Spleen (tissue), 11 donors: ENCODE data around the gene CAMKK1. TPM values are rescaled to one million over a fixed set of nuclear protein-coding genes. Genes with fewer than 3 reads are reported as not detected.

Source experiments
- DNase-seq: peaks from one replicate; pipeline ENCODE4 v3.0.0-alpha.2; 2020
- H3K27ac ChIP-seq, 8 donors: fragments of 200-600 bp; sonication (generic) in 7 of 8; 1 replicate in 4 of 8; 2 replicates in 4 of 8; pipeline versions ENCODE4 v1.5.0 to v1.8.0; 2016 to 2021; ENCODE audit warnings: inconsistent platforms in 4 of 8, mild to moderate bottlenecking in 4 of 8, moderate library complexity in 1 of 8
- H3K27me3 ChIP-seq, 7 donors: fragments of 200-600 bp; sonication (generic) in 6 of 7; replicated peaks in 1 of 7; 1 replicate in 4 of 7; 2 replicates in 3 of 7; pipeline versions ENCODE4 v1.5.0 to v1.8.0; 2016 to 2021; ENCODE audit warnings: inconsistent platforms in 3 of 7, mild to moderate bottlenecking in 1 of 7
- H3K36me3 ChIP-seq, 6 donors: fragments of 200-600 bp; sonication (generic) in 5 of 6; 1 replicate in 4 of 6; 2 replicates in 2 of 6; pipeline versions ENCODE4 v1.5.0 to v1.8.0; 2016 to 2021; ENCODE audit warnings: inconsistent platforms in 2 of 6
- H3K4me1 ChIP-seq, 6 donors: fragments of 200-600 bp; sonication (generic) in 5 of 6; 1 replicate in 3 of 6; 2 replicates in 3 of 6; pipeline versions ENCODE4 v1.5.0 to v1.8.0; 2016 to 2021; ENCODE audit warnings: inconsistent platforms in 3 of 6
- H3K4me3 ChIP-seq, 8 donors: fragments of 200-600 bp; sonication (generic) in 7 of 8; 1 replicate in 4 of 8; 2 replicates in 4 of 8; pipeline versions ENCODE4 v1.5.0 to v1.8.0; 2016 to 2021; ENCODE audit warnings: inconsistent platforms in 4 of 8, mild to moderate bottlenecking in 4 of 8, moderate library complexity in 2 of 8
- H3K9me3 ChIP-seq, 8 donors: fragments of 200-600 bp; sonication (generic) in 7 of 8; 1 replicate in 4 of 8; 2 replicates in 4 of 8; pipeline versions ENCODE4 v1.5.0 to v1.8.0; 2016 to 2021; ENCODE audit warnings: inconsistent platforms in 4 of 8
- POLR2A ChIP-seq, 3 donors: fragments of 450-650 bp; IDR thresholded peaks; one replicate each; pipeline ENCODE4 v1.5.1; 2017; ENCODE audit warnings: antibody characterized with exemption in 3 of 3, mild to moderate bottlenecking in 1 of 3
- POLR2AphosphoS5 ChIP-seq, 3 donors: sonication (generic); formaldehyde crosslinking; IDR thresholded peaks; one replicate each; pipeline ENCODE4 v1.5.1; 2017; ENCODE audit warnings: antibody characterized with exemption in 3 of 3
- WGBS, 5 donors: extraction: QIAGEN DNeasy Blood & Tissue Kit in 3 of 5; methylation state at CpG; one replicate each; pipeline versions ENCODE4 v1.1.5 to v1.1.7; 2013 to 2018; 5-methylcytosine and 5-hydroxymethylcytosine counted together
- intact Hi-C: fragments of 100-400 bp; cut with DNase I; formaldehyde crosslinking; loops from one replicate; pipeline ENCODE4 v1.15.0; 2023; ENCODE audit warnings: low total_unique reads
- polyA plus RNA-seq, 3 donors: library from polyadenylated mRNA; stranded (reverse); fragments of 200-250 nt; gene quantifications; one replicate each; pipeline ENCODE4 v1.2.1, GENCODE V29; 2013
- total RNA-seq, 7 donors: library from RNA; depleted of rRNA in 3 of 7; stranded (reverse); fragments of >200 nt in 3 of 7; fragmentation: NEBNext Ultra II Directional in 4 of 7; extraction: Animal tissue kit (Norgen Biotek cat#: 25700) in 4 of 7; gene quantifications; one replicate each; pipeline versions ENCODE4 v1.1.0 to v1.2.1, GENCODE V29; 2016 to 2021
- TF ChIP-seq, protein P1 (sequence below), 11 experiments: fragments of 200-600 bp in 7 of 11; fragments of 450-650 bp in 4 of 11; sonication (generic) in 4 of 11; IDR thresholded peaks in 8 of 11; conservative IDR thresholded peaks in 3 of 11; 1 replicate in 7 of 11; 2 replicates in 4 of 11; pipeline versions ENCODE4 v1.4.0 to v1.8.0; 2016 to 2021; ENCODE audit warnings: antibody characterized with exemption in 11 of 11, inconsistent platforms in 4 of 11, mild to moderate bottlenecking in 1 of 11
- donor health status: healthy with polysubstance abuse.
- donor health status: DM: no; HTN: no; CAD: no; lungs with moderate emphysema.
- donor health status: DM: no; HTN: no; CAD: no.
- donor health status: Bipolar disorder and iron deficiency.
- donor health status: healthy.
- donor health status: DM: no; HTN: no; CAD: no.
- donor health status: DM: yes; HTN: yes; CAD: no.

CAMKK1 gene
- total and polyA plus RNA-seq, 10 donors, result 5.2 to 13.0 (median 9.0) TPM

DNA sequence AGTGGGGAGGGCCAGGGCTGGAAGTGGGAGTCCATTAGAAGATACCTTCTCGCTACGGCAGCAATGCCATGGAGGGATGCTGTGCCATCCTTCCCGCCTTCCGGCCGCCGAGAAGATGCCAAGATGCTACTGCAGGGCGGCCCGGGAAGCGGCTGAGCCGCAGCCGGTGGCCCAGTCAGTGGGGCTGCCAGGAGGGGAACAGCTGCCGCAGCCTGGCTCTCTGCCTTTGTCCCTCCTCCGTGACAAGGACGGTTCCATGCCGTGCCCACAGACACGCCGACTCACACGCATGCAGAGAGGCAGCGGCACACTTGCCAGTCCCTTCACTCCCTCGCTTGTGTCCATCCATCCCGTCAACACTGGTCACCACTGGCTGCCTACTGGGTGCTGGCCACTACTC is 26.6 kb downstream of the CAMKK1 start:
- TF ChIP-seq POLR2A (IDR thresholded peaks at IDR 0.05) (no peak), POLR2AphosphoS5 (IDR thresholded peaks at IDR 0.05) (no peak)
- TF ChIP-seq, protein P1, sequence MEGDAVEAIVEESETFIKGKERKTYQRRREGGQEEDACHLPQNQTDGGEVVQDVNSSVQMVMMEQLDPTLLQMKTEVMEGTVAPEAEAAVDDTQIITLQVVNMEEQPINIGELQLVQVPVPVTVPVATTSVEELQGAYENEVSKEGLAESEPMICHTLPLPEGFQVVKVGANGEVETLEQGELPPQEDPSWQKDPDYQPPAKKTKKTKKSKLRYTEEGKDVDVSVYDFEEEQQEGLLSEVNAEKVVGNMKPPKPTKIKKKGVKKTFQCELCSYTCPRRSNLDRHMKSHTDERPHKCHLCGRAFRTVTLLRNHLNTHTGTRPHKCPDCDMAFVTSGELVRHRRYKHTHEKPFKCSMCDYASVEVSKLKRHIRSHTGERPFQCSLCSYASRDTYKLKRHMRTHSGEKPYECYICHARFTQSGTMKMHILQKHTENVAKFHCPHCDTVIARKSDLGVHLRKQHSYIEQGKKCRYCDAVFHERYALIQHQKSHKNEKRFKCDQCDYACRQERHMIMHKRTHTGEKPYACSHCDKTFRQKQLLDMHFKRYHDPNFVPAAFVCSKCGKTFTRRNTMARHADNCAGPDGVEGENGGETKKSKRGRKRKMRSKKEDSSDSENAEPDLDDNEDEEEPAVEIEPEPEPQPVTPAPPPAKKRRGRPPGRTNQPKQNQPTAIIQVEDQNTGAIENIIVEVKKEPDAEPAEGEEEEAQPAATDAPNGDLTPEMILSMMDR (IDR thresholded peaks at IDR 0.05 in 8 of 11, conservative IDR thresholded peaks at IDR 0.05 in 3 of 11), result no peak
- no peak for DNase-seq
- H3K4me3 ChIP-seq, result no peak overlapping the region
- H3K36me3 ChIP-seq, result peaks cover 0 to 40% (median 3%) of the 10 kb centered on the region in 6 donors
- H3K27me3 ChIP-seq, result no peaks in the 10 kb centered on the region
- WGBS, 5 donors, result 87 to 98% (median 92%) methylated on average over 14 to 21 of the region's 21 CpGs
- H3K4me1 ChIP-seq, result peaks cover 0 to 18% (median 6%) of the 10 kb centered on the region in 6 donors
- no peaks in the 10 kb centered on the region for H3K9me3 ChIP-seq
- intact Hi-C loops, result loop anchor here (10.0 kb wide), 1 partner anchor 139 kb away; no protein-coding TSS in a partner anchor
- H3K27ac ChIP-seq, result no peak overlapping the region

DNA sequence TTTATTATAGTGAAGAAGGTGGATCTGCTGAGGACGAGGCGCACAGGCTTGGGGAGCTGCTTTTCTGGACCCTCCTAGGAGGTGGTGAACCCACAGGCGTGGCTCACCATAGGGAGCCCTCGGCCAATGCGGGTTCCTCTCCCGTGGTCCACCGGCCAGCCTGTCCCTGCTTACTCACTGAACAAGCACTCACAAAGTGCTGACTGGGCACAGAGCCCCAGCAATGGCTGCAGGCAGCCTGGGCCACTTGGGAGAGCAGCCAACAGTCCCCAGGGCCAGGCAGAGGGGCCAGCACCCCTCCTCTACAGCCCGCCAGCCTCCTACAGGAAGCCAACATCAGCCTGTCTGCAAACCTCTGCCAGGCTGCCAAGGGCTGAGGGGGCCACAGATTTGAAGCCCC is 27.7 kb downstream of the CAMKK1 start:
- TF ChIP-seq, protein P1 (IDR thresholded peaks at IDR 0.05 in 8 of 11, conservative IDR thresholded peaks at IDR 0.05 in 3 of 11), result no peak
- TF ChIP-seq POLR2A (IDR thresholded peaks at IDR 0.05) (no peak), POLR2AphosphoS5 (IDR thresholded peaks at IDR 0.05) (peak in 1 of 3 donors; percentile 14)
- H3K36me3 ChIP-seq, result peaks cover 0 to 45% (median 7%) of the 10 kb centered on the region in 6 donors
- intact Hi-C loops, result loop anchor here (10.0 kb wide), 1 partner anchor 140 kb away; no protein-coding TSS in a partner anchor
- peaks cover 0 to 10% (median 0%) of the 10 kb centered on the region in 6 donors for H3K4me1 ChIP-seq
- no peak for DNase-seq
- H3K4me3 ChIP-seq, result no peak overlapping the region
- H3K9me3 ChIP-seq, result no peaks in the 10 kb centered on the region
- no peak overlapping the region for H3K27ac ChIP-seq
- WGBS, 5 donors, result 67 to 89% (median 79%) methylated on average over 7 to 8 of the region's 8 CpGs; no CpG with 5 or more reads in 1 of the 5 donors
- no peaks in the 10 kb centered on the region for H3K27me3 ChIP-seq

DNA sequence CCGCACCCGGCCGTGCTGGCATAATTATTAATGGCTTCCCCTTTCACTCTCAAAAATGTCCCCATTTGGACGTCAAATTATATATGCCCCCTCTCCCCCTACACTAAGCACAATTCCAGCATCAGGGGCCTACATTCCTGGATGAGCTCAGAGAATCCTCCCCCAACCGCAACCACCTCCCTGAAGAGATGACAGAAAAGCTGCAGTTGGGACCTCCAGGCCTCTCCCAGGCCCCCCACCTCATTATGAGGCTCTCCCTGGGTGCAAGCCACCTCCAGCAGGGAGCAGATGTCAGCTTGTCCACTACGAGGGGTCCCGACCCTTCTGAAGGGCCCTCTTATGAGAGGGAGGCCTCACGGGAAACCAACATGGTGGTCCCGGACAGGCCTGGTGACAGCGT is 28.3 kb downstream of the CAMKK1 start:
- Histone ChIP-seq H3K4me1 (peaks cover 0 to 10% (median 0%) of the 10 kb centered on the region in 6 donors), H3K27ac (no peak overlapping the region), H3K36me3 (peaks cover 0 to 46% (median 7%) of the 10 kb centered on the region in 6 donors), H3K4me3 (no peak overlapping the region), H3K27me3 (no peaks in the 10 kb centered on the region), H3K9me3 (no peaks in the 10 kb centered on the region)
- intact Hi-C loops, result loop anchor here (10.0 kb wide), 1 partner anchor 140 kb away; no protein-coding TSS in a partner anchor
- 81 to 91% (median 86%) methylated on average over 7 to 10 of the region's 10 CpGs for WGBS, 5 donors
- TF ChIP-seq POLR2AphosphoS5 (IDR thresholded peaks at IDR 0.05), result no peak
- TF ChIP-seq, protein P1 (IDR thresholded peaks at IDR 0.05 in 8 of 11, conservative IDR thresholded peaks at IDR 0.05 in 3 of 11), result no peak
- no peak for TF ChIP-seq POLR2A (IDR thresholded peaks at IDR 0.05)
- DNase-seq, result no peak

- 86 to 94% (median 91%) methylated on average over 21 to 28 of the region's 28 CpGs for WGBS, 5 donors
- Histone ChIP-seq H3K4me3 (no peak overlapping the region), H3K27me3 (peaks cover 0 to 6% (median 0%) of the 10 kb centered on the region in 7 donors), H3K9me3 (no peaks in the 10 kb centered on the region), H3K27ac (no peak overlapping the region), H3K36me3 (peaks cover 0 to 36% (median 7%) of the 10 kb centered on the region in 6 donors), H3K4me1 (peaks cover 0 to 10% (median 0%) of the 10 kb centered on the region in 6 donors)
- TF ChIP-seq POLR2A (IDR thresholded peaks at IDR 0.05) (no peak), POLR2AphosphoS5 (IDR thresholded peaks at IDR 0.05) (no peak)
- TF ChIP-seq, protein P1 (IDR thresholded peaks at IDR 0.05 in 8 of 11, conservative IDR thresholded peaks at IDR 0.05 in 3 of 11), result no peak
- no peak for DNase-seq
- intact Hi-C loops, result loop anchor here (10.0 kb wide), 1 partner anchor 143 kb away; no protein-coding TSS in a partner anchor
Measured at GRCh38 chr17:3861761-3862681, 30.8 kb downstream of the CAMKK1 start.
